HT1080 (cell line): ENCODE measurements around the gene SBNO2. TPM values are rescaled to one million over a fixed set of nuclear protein-coding genes. Genes with fewer than 3 reads are reported as not detected.
A peak's percentile ranks its signal among the peaks of the same experiment; 100 is the strongest.
"Not testable (repeated sequence)": the region's sequence is repeated elsewhere in the genome, so short reads cannot be mapped to it uniquely, and the experiment has no call there.

Source experiments
- DNase-seq: peaks from one replicate; pipeline ENCODE4 v3.0.0-alpha.2; 2015; ENCODE audit warnings: low read depth
- total RNA-seq: library from RNA; depleted of rRNA; stranded (reverse); fragments of >200 nt; shearing (Covaris generic); gene quantifications from 2 replicates; pipeline ENCODE4 v1.2.3, GENCODE V29; 2014

Gene SBNO2
- total RNA-seq, 1 experiment from 2014 or later: 31.7 TPM

- DNase-seq: no peak
These were observed 33.6 kb downstream of the SBNO2 start for GRCh38 chr19:1140272-1141027.

GRCh38 chr19:1139126-1139525 lies 34.9 kb downstream of the SBNO2 start:
- DNase-seq: no peak

GRCh38 chr19:1138121-1138520 lies 35.9 kb downstream of the SBNO2 start:
- DNase-seq: no peak

GRCh38 chr19:1136621-1137317 lies 37.3 kb downstream of the SBNO2 start:
- no peak for DNase-seq

- DNase-seq: no peak
These were observed 37.9 kb downstream of the SBNO2 start for GRCh38 chr19:1136201-1136600.

GRCh38 chr19:1135454-1135853 lies 38.6 kb downstream of the SBNO2 start:
- no peak for DNase-seq

- no peak for DNase-seq
These were observed 39.6 kb downstream of the SBNO2 start for GRCh38 chr19:1134431-1134830.

- DNase-seq: no peak
These were observed 40.6 kb downstream of the SBNO2 start for GRCh38 chr19:1133471-1133929.

- DNase-seq: no peak
These were observed 41.3 kb downstream of the SBNO2 start for GRCh38 chr19:1132552-1133383.

GRCh38 chr19:1131718-1132551 lies 42.1 kb downstream of the SBNO2 start:
- peak; percentile 80 for DNase-seq

GRCh38 chr19:1130771-1131717 lies 43.0 kb downstream of the SBNO2 start:
- no peak for DNase-seq

GRCh38 chr19:1129535-1129934 lies 44.5 kb downstream of the SBNO2 start:
- no peak for DNase-seq

GRCh38 chr19:1129084-1129483 lies 45.0 kb downstream of the SBNO2 start:
- not testable (repeated sequence) for DNase-seq

- DNase-seq: no peak
These were observed 46.0 kb downstream of the SBNO2 start for GRCh38 chr19:1128106-1128505.

GRCh38 chr19:1126984-1127760 lies 46.9 kb downstream of the SBNO2 start:
- no peak for DNase-seq

- DNase-seq: peak; percentile 68
These were observed 48.2 kb downstream of the SBNO2 start for GRCh38 chr19:1125601-1126467.

- no peak for DNase-seq
These were observed 50.0 kb downstream of the SBNO2 start for GRCh38 chr19:1123885-1124677.
